SK-N-SH treated with all-trans-retinoic acid at 6 μM for 48 hours (cell line): Measurements from ENCODE around the gene COL19A1.

ENCODE experiments used
- ARNTL ChIP-seq: fragments of 450-650 bp; formaldehyde crosslinking; IDR thresholded peaks from 2 replicates; pipeline ENCODE4 v1.5.0; 2020; ENCODE audit warnings: low read depth, mild to moderate bottlenecking, moderate library complexity, borderline replicate concordance
- RARB ChIP-seq: fragments of 250-450 bp; sonication (Bioruptor Pico); IDR thresholded peaks from 2 replicates; pipeline ENCODE4 v1.8.0; 2021; ENCODE audit warnings: mild to moderate bottlenecking, moderate library complexity
- SNAI2 ChIP-seq: fragments of 250-450 bp; sonication (Bioruptor Pico); IDR thresholded peaks from 2 replicates; pipeline ENCODE4 v1.5.0; 2020; ENCODE audit warnings: mild to moderate bottlenecking, moderate library complexity
- ZFP3 ChIP-seq: fragments of 250-450 bp; sonication (Bioruptor Pico); IDR thresholded peaks from 2 replicates; pipeline ENCODE4 v1.5.0; 2020; ENCODE audit warnings: mild to moderate bottlenecking, moderate library complexity
- ZFP30 ChIP-seq: fragments of 450-650 bp; formaldehyde crosslinking; IDR thresholded peaks from 2 replicates; pipeline ENCODE4 v1.5.0; 2022; ENCODE audit warnings: mild to moderate bottlenecking, moderate library complexity
- ZNF565 ChIP-seq: fragments of 450-650 bp; formaldehyde crosslinking; conservative IDR thresholded peaks from 2 replicates; pipeline ENCODE4 v1.5.0; 2020; ENCODE audit warnings: low read depth, mild to moderate bottlenecking, moderate library complexity

DNA sequence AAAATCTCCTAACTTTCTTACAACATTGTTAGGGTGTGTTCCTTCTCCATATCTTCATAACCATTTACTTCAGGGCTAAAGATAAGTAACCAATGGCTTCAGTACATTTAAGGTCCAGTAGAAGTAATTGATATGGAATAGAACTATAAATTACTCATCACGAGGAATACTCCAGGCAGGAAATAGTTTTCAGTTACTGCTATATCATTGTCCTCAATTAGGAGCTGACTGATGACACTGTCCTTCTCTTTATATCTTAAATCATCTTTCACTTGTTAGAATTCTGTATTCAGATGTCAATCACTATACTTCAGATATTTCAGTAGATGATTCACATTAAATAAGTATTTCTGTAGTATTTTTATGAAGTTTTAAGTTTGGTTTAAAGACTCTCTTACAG, 88.4 kb downstream of the COL19A1 start:
- TF ChIP-seq ZNF565 (CRISPR knock-in tag) (no peak), RARB (CRISPR knock-in tag) (no peak), ZFP30 (CRISPR knock-in tag) (no peak), ARNTL (no peak), SNAI2 (CRISPR knock-in tag) (no peak), ZFP3 (CRISPR knock-in tag) (no peak)
